ENCODE measurements around the gene MICAL2. TPM values are rescaled to one million over a fixed set of nuclear protein-coding genes. Genes with fewer than 3 reads are reported as not detected.

MICAL2 gene
- total RNA-seq, 1 experiment from 2014 or later: 151 TPM

DNA sequence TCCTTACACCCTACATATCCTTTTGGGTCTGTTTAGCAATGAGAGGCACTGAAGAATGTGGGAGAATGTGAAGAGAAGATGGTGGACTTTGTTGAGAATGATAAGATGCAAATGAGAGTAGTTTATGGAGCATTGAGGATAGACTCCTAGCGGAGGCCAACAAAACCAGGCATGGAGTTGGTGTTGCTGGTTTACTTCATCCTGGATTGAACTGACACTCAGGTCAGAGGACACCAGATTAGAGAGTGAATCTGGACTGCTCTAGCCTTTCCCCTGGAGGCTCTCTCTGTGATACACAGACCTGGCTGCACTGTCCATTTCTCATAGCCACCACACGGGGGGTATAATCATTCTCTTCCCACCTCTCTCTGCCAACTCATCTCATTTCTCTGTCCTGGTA, 98.7 kb downstream of the MICAL2 start:
- CTCF ChIA-PET: no interaction called here
- no peak for DNase-seq (ENCODE audit: unreplicated experiment)
- POLR2A ChIA-PET: interaction anchor here (0.7 kb wide), 1 partner anchor 54 kb away, joined by 3 read pairs; no protein-coding TSS in a partner anchor
- no peak overlapping the region for H3K4me3 Mint-ChIP-seq (ENCODE audit: unreplicated experiment)
- TF ChIP-seq CTCF (IDR thresholded peaks at IDR 0.05; ENCODE audit: unreplicated experiment): no peak
- H3K9me3 Mint-ChIP-seq (ENCODE audit: unreplicated experiment): no peaks in the 10 kb centered on the region
- H3K36me3 Mint-ChIP-seq (ENCODE audit: insufficient read depth, unreplicated experiment): peaks cover 32% of the 10 kb centered on the region
- H3K4me1 Mint-ChIP-seq (ENCODE audit: insufficient read depth, unreplicated experiment): peaks cover 23% of the 10 kb centered on the region
- H3K27ac Mint-ChIP-seq (ENCODE audit: low read depth, unreplicated experiment): no peak overlapping the region
- BruUV-seq (replicated peaks): no TSS peak
- intact Hi-C loops (cut with micrococcal nuclease): loop anchor here (10.0 kb wide), 1 partner anchor 1056 kb away; no protein-coding TSS in a partner anchor
- H3K27me3 Mint-ChIP-seq (ENCODE audit: insufficient read depth, unreplicated experiment): no peaks in the 10 kb centered on the region

DNA sequence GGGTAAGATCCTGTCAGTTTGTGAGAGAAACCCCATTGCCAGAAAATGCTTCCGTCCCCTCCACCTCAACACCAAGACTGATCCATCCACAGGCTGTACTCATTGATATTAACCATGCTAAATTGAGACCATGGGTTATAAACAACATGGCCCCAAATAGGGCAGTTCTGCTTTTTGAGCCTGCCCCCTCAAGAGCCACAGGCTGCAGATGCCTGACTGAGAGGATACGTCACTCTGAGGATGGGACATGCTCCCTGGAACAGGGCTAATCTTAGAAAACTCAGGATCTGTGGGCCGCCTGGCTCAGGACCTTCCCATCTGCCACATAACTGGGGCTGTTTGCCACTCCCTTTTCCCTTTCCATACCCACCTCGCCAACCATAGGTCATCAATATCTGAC, 99.8 kb downstream of the MICAL2 start:
- Mint-ChIP-seq H3K27ac (ENCODE audit: low read depth, unreplicated experiment) (no peak overlapping the region), H3K27me3 (ENCODE audit: insufficient read depth, unreplicated experiment) (no peaks in the 10 kb centered on the region), H3K4me3 (ENCODE audit: unreplicated experiment) (no peak overlapping the region), H3K36me3 (ENCODE audit: insufficient read depth, unreplicated experiment) (peaks cover 37% of the 10 kb centered on the region), H3K9me3 (ENCODE audit: unreplicated experiment) (no peaks in the 10 kb centered on the region), H3K4me1 (ENCODE audit: insufficient read depth, unreplicated experiment) (peaks cover 33% of the 10 kb centered on the region)
- POLR2A ChIA-PET: no interaction called here
- no peak for TF ChIP-seq CTCF (IDR thresholded peaks at IDR 0.05; ENCODE audit: unreplicated experiment)
- intact Hi-C loops (cut with micrococcal nuclease): no loop called here
- no peak for DNase-seq (ENCODE audit: unreplicated experiment)
- CTCF ChIA-PET: interaction anchor here (0.6 to 1.2 kb wide), 3 partner anchors 10 to 162 kb away, joined by 3 read pairs; no protein-coding TSS in a partner anchor
- BruUV-seq (replicated peaks): no TSS peak

GRCh38 chr11:12211331-12212065, 101.1 kb downstream of the MICAL2 start:
- DNase-seq (ENCODE audit: unreplicated experiment): no peak
- Mint-ChIP-seq H3K9me3 (ENCODE audit: unreplicated experiment) (no peaks in the 10 kb centered on the region), H3K4me1 (ENCODE audit: insufficient read depth, unreplicated experiment) (peaks cover 35% of the 10 kb centered on the region), H3K27me3 (ENCODE audit: insufficient read depth, unreplicated experiment) (no peaks in the 10 kb centered on the region), H3K27ac (ENCODE audit: low read depth, unreplicated experiment) (no peak overlapping the region), H3K36me3 (ENCODE audit: insufficient read depth, unreplicated experiment) (peaks cover 50% of the 10 kb centered on the region), H3K4me3 (ENCODE audit: unreplicated experiment) (no peak overlapping the region)
- BruUV-seq (replicated peaks): no TSS peak
- ChIA-PET POLR2A (interaction anchor here (0.6 to 1.1 kb wide), 3 partner anchors 21 to 87 kb away, joined by 3 to 4 read pairs (median 3); no protein-coding TSS in a partner anchor), CTCF (interaction anchor here (0.6 to 1.0 kb wide), 3 partner anchors 11 to 1474 kb away, joined by 3 read pairs; no protein-coding TSS in a partner anchor)
- intact Hi-C loops (cut with micrococcal nuclease): no loop called here
- no peak for TF ChIP-seq CTCF (IDR thresholded peaks at IDR 0.05; ENCODE audit: unreplicated experiment)

GRCh38 chr11:12212174-12212820, 101.9 kb downstream of the MICAL2 start:
- no peaks in the 10 kb centered on the region for H3K27me3 Mint-ChIP-seq (ENCODE audit: insufficient read depth, unreplicated experiment)
- peaks cover 29% of the 10 kb centered on the region for H3K4me1 Mint-ChIP-seq (ENCODE audit: insufficient read depth, unreplicated experiment)
- DNase-seq (ENCODE audit: unreplicated experiment): no peak
- no TSS peak for BruUV-seq (replicated peaks)
- no peak overlapping the region for H3K4me3 Mint-ChIP-seq (ENCODE audit: unreplicated experiment)
- TF ChIP-seq CTCF (IDR thresholded peaks at IDR 0.05; ENCODE audit: unreplicated experiment): no peak
- peaks cover 52% of the 10 kb centered on the region for H3K36me3 Mint-ChIP-seq (ENCODE audit: insufficient read depth, unreplicated experiment)
- ChIA-PET CTCF (interaction anchor here (0.8 to 1.2 kb wide), 2 partner anchors 12 to 13 kb away, joined by 3 read pairs; no protein-coding TSS in a partner anchor), POLR2A (interaction anchor here (0.6 to 1.1 kb wide), 3 partner anchors 22 to 87 kb away, joined by 3 to 4 read pairs (median 3); no protein-coding TSS in a partner anchor)
- intact Hi-C loops (cut with micrococcal nuclease): no loop called here
- no peak overlapping the region for H3K27ac Mint-ChIP-seq (ENCODE audit: low read depth, unreplicated experiment)
- H3K9me3 Mint-ChIP-seq (ENCODE audit: unreplicated experiment): no peaks in the 10 kb centered on the region

All from MCF 10A (cell line).